Inflammatory macrophage treated with lipopolysaccharide for 1 hour (primary cell): Measurements from ENCODE around the gene NFS1.

Source experiments
- DNase-seq, 2 donors: peaks; one replicate each; pipeline ENCODE4 v3.0.0-alpha.2; 2020 to 2022

Gene NFS1

DNA sequence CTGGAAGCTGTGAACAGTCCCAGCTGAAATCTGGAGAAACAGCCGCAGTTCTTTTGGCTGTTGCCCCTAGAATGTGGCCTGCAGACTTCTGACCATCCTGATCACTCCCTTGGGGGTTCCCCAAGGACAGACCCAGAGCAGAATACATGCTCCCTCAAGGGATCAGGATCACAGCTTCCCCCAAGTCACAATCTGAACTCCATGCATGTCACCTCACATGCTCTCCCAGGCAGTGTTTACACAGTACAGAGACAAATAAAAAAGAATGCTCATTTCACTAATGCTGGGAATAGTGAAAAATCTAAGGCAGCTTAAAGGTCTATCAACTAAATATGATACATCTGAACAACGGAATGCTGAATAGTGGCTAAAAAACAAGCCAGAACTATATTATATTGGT is 63.1 kb downstream of the NFS1 start:
- no peak for DNase-seq

DNA sequence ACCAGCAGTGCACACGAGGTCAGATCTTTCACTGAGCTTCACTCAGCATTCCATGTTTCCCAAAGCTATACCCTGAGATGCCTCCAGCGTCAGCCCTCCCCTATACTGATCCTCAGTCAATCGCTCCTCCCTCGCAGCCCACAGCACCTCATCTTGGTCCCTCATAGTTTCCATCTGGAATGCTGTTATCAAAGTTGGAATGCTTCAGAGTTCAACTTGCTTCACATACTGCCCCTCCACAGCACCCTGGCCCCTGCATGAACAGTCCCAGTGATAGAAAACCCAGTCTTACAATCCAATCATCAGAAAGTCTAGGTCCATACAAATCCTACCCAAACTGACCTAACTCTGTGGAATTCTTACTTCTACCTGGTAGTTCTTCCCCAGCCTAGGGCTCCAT is 63.5 kb downstream of the NFS1 start:
- no peak for DNase-seq

DNA sequence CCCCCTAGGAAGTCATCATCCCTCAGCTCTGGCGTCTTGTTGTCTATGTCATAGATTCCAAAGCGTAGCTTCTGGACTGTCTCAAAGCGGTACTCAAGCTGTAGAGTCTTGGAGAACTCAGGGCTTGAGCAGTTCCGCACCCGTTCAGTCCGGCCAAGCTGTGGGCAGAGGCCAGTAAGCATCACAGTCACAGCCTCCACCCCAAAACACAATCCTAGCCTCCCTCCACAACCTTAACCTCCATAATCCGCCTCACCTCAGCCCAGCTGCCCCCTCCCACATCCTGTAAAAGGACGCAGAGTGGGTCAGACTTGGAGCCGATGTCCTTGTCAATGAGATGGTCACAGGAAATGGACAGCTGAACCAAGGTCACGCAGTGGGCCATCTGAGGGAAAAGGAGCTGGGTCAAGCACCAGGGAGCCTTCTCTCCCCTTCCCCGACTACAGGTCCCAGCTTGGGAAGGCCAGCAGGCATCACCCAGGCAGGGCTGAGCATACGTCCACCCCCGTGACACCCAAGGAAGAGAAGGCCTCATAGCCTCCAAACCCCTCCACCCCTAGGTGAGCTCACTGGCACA is 66.5 kb downstream of the NFS1 start:
- no peak for DNase-seq

DNA sequence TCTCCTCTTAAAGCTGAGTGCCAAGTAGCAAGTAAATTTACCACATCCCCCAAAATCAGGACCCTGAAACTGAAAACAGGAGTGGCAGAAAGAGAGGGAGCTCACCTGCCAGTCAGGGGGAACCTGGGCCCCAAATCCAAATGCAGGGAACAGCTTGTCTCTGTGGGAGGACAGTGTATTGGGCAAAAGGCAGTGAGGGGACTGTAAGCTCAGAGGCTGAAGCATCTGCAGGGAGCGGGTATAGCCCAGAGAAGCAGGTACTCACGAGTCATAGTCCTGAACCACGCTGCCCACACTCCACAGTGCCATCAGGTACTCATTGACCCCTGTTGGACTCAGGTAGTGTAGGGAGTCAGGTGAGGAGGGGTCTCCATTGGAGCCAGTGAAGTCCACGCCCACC is 68.5 kb downstream of the NFS1 start:
- no peak for DNase-seq

DNA sequence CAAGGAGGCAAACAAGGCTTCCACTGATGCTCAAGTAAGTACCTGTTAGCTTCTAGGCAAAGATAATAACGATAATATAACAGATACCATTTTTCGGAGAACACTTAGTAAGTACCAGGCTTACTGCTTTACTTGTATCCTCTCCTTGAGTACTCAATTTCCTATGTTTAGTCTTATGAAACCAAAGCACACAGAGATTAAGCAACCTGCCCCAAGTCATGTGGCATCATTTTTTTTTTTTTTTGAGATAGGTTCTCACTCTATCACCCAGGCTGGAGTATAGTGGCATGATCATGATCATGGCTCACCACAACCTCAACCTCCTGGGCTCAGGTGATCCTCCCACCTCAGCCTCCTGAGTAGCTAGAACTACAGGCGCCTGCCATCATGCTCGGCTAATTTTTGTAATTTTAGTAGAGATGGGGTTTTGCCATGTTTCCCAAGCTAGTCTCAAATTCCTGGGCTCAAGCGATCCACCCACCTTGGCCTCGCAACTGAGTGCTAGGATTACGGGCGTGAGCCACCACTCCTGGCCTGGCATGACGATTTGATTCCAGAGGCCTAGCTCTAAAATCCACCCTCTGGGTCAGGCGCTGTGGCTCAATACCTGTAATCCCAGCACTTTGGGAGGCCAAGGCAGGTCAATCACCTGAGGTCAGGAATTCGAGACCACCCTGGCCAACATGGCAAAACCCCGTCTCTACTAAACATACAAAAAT is 69.6 kb downstream of the NFS1 start:
- DNase-seq, result peak; percentile 31 to 51

DNA sequence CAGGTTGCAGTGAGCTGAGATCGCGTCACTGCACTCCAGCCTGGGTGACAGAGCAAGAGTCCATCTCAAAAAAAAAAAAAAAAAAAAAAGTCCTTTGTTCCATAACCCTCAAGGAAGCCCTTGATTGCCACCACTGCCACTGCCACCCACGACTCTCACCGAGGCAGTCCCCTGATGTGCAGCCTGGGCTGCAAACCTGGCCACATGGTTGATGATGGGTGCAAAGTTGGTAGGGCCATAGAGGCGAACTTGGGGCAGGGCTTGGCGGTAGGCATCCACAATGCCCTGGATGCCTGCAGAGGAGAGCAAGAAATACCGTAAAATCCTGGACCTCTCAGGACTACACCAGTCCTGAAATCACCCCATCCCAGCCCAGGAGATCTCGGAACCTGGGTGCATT is 72.0 kb downstream of the NFS1 start:
- no peak for DNase-seq

DNA sequence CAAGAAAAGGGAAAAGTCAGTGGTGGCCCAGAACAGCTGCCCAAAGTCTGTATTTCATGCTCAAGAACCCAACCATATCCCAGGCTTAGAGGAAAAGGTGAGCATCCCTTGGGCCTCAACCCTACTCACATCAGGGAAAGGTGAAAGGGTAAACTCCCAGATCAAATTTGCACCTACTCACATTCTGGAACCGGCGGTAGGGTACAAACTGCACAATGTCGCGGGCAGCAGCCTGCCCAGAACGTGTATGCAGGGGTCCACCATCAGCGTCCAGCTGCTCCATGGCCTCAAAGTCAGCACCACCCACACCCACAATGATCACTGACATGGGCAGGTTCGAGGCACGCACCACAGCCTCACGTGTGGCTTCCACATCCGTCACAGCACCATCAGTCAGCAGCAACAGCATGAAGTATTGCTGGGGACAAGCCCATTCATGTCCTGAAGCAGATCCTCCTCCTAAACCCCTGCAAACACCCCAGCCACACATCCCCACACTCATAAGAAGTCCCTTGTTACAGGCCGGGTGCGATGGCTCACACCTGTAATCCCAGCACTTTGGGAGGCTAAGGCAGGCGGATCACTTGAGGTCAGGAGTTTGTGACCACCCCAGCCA is 72.7 kb downstream of the NFS1 start:
- no peak for DNase-seq

DNA sequence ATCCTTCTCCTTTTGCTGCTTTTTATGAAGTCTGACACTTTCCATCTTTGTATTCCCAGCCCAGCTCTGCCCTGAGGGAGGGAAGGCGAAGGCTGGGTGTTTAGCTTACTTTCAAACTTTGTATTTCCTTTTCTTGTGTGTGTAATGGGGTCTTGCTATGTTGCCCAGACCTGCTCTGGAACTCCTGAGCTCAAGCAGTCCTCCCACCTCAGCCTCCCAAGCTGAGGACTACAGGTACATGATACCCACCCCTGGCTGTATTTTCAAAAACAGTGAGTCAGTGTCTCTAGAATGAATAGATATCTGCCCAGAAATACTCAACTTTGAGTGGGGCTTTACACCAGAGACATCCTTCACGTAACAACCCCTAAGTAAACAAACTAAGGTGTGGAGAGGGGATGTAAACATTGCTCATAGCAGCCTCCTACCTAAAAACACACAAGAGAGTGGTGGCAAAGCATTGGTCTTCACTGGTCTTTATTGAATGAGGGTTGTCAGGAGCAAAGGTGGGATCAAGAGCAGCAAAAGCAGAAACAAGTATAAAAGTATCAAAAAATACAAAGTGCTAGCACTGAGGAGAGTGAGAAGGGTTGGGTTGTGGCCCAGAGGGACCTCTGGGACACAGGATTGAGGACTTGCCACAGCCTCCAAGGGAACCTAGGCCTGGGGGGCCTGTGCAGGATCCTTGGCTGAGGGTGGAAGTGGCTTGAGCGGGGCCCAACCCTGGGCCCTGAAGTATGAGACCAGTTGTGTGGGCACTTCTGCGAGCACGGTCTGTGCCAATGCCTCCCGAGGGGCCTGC is 73.4 kb downstream of the NFS1 start:
- no peak for DNase-seq

DNA sequence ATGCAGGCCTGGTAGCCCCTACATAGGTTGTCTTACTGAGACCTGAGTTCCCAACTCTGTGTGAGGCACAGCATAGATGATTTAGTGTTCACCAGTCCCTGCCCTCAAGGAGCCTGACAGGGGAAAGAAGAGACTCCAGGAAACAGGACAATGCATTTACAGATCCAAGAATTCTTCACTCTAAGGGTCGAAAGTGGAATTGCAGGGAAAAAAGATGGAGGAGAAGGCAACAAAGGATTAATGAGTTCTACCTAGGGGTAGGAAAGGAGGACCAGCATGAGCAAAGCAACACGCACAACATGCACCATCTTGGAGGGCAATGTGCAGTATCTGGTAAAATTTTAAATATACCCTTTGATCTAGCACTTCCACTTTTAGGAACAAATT is 77.6 kb downstream of the NFS1 start:
- DNase-seq, result no peak

DNA sequence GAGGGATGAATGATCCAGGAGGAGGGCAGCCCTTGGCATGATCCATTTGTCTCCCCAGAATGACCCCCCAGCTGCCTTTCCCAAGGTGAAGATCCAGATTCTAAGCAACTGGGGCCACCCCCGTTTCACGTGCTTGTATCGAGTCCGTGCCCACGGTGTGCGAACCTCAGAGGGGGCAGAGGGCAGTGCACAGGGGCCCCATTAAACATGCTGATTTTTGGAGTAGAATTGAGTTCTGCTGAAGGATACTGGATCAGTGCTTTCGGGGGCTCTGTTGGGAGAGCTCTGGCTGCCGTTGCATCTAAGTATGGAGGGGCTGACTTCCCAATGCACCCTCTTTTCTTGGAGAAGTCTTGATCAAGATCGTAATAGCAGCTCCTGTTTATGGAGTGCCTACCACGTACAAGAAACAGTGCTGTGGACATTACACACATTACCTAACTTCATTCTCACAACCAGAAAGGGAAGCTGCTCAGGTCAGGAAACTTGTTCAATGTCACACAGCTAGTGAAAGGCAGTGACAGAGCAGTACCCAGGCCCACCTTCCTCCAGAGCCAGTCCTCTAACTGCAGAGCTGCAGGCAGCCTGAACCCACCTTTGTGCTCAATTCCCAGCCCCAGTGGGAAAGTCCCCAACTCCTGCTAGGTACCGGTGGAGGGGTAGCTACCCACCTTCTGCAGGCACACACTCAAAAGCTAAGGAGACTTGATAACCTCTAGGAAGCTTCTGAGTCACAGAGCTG is 78.2 kb downstream of the NFS1 start:
- DNase-seq, result no peak

DNA sequence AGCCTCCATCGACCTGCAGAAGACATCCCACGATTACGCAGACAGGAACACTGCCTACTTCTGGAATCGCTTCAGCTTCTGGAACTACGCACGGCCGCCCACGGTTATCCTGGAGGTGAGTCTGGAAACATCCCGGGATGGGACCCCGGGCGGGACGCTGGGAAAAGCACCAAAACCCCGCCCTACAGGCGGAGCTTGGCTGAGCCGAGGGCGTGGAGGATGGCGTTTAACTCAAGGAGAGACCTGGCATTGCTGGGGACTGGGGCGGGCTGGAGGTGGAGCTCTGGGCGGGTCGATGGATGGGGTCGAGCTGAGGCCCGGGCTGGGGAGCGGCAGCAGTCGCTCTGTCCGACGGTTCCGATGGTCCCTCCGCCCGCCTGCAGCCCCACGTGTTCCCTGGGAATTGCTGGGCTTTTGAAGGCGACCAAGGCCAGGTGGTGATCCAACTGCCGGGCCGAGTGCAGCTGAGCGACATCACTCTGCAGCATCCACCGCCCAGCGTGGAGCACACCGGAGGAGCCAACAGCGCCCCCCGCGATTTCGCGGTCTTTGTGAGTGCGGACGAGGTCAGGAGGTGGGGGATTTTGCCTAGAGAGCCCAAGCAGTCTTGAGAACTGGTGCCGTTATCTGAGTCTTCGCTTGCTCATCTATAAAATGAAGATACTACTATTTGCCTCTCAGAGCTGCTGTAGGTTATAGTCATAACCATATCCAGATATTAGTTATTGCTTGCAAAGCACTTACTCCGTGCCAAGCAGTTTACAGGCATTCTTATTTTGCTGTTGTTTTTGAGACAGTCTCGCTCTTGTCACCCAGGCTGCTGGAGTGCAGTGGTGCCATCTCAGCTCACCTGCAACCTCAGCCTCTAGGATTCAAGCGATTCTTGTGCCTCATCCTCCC is 79.7 kb downstream of the NFS1 start:
- peak; percentile 25 to 31 for DNase-seq

DNA sequence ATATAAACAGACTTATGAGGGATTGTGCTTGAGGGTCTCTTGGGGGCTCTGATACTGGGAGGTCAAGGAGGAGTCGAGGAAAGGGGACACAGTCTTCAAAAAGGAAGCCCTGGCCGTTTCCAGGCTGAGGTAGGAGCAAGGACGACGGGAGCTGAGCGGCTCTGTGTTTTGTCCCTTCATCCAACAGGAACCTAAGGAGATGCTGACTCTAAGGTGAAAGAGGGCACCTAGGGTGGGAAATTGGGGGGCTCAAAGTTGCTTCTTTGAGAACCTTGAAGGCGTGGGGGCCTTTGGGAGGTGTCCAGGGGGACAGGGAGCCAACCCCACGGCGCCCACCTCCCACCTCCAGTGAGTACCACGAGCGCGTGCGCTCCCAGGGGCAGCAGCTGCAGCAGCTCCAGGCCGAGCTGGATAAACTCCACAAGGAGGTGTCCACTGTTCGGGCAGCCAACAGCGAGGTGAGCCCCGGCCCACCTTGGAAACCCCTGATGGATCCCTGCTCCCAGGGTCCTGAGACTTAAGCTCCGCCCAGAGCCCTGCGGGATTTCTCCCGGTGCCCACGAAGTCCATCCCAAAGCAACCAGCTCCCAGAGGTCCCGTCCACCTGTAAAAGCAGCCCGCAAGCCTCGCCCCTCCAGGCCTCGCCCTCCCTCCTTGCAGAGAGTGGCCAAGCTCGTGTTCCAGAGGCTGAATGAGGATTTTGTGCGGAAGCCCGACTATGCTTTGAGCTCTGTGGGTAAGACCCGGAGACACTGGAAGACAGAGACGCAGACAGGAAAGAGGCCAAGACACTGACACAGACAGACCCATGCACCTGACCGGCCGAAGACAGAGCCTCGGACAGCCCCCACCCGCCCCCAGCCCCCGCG is 80.7 kb downstream of the NFS1 start:
- no peak for DNase-seq
